ENCODE measurements around the gene NUP210L.
"Not testable (repeated sequence)": the region's sequence is repeated elsewhere in the genome, so short reads cannot be mapped to it uniquely, and the experiment has no call there.

Gene NUP210L

GRCh38 chr1:153995640-153996039, 159.2 kb downstream of the NUP210L start:
- no peak for DNase-seq (ENCODE audit: low read depth in 1 of 2, low spot score in 1 of 2)

- DNase-seq (ENCODE audit: low read depth in 1 of 2, low spot score in 1 of 2) = no peak
Observed at GRCh38 chr1:153995202-153995601, 159.7 kb downstream of the NUP210L start.

GRCh38 chr1:153991806-153992205, 163.1 kb downstream of the NUP210L start:
- no peak for DNase-seq (ENCODE audit: low read depth in 1 of 2, low spot score in 1 of 2)

GRCh38 chr1:153991151-153991630, 163.7 kb downstream of the NUP210L start:
- no peak for DNase-seq (ENCODE audit: low read depth in 1 of 2, low spot score in 1 of 2)

- DNase-seq (ENCODE audit: low read depth in 1 of 2, low spot score in 1 of 2) = peak; percentile 64 to 77
Observed at GRCh38 chr1:153990468-153991150, 164.3 kb downstream of the NUP210L start, which contains the start of gene RPS27. Gene RPS27 (plus strand): TSS chr1:153990762. CDS start chr1:153990797, 35 bp downstream.

GRCh38 chr1:153987621-153988020, 167.3 kb downstream of the NUP210L start:
- DNase-seq (ENCODE audit: low read depth in 1 of 2, low spot score in 1 of 2) = no peak

GRCh38 chr1:153985941-153986761, 168.7 kb downstream of the NUP210L start, which contains the start of gene RAB13:
Gene RAB13 (minus strand): TSS chr1:153986339. CDS start chr1:153986236, 103 bp downstream.
- no peak for DNase-seq (ENCODE audit: low read depth in 1 of 2, low spot score in 1 of 2)

GRCh38 chr1:153985341-153985912, 169.4 kb downstream of the NUP210L start:
- no peak for DNase-seq (ENCODE audit: low read depth in 1 of 2, low spot score in 1 of 2)

- DNase-seq (ENCODE audit: low read depth in 1 of 2, low spot score in 1 of 2) = no peak
Observed at GRCh38 chr1:153984123-153984894, 170.6 kb downstream of the NUP210L start.

GRCh38 chr1:153981735-153982134, 173.1 kb downstream of the NUP210L start:
- not testable (repeated sequence) for DNase-seq (ENCODE audit: low read depth in 1 of 2, low spot score in 1 of 2)

- not testable (repeated sequence) for DNase-seq (ENCODE audit: low read depth in 1 of 2, low spot score in 1 of 2)
Observed at GRCh38 chr1:153979091-153979490, 175.8 kb downstream of the NUP210L start.

- no peak for DNase-seq (ENCODE audit: low read depth in 1 of 2, low spot score in 1 of 2)
Observed at GRCh38 chr1:153978274-153978909, 176.5 kb downstream of the NUP210L start.

GRCh38 chr1:153977250-153978240, 177.3 kb downstream of the NUP210L start, which contains the start of gene JTB:
Gene JTB (minus strand): TSS chr1:153977674. CDS start chr1:153977252, 422 bp downstream.
- DNase-seq (ENCODE audit: low read depth in 1 of 2, low spot score in 1 of 2) = peak; percentile 67 to 74

- no peak for DNase-seq (ENCODE audit: low read depth in 1 of 2, low spot score in 1 of 2)
Observed at GRCh38 chr1:153976819-153977249, 178.0 kb downstream of the NUP210L start.

GRCh38 chr1:153973525-153973924, 181.3 kb downstream of the NUP210L start:
- DNase-seq (ENCODE audit: low read depth in 1 of 2, low spot score in 1 of 2) = no peak

- DNase-seq (ENCODE audit: low read depth in 1 of 2, low spot score in 1 of 2) = no peak
Observed at GRCh38 chr1:153973071-153973470, 181.8 kb downstream of the NUP210L start.

- DNase-seq (ENCODE audit: low read depth in 1 of 2, low spot score in 1 of 2) = no peak
Observed at GRCh38 chr1:153970346-153970745, 184.5 kb downstream of the NUP210L start.

GRCh38 chr1:153968972-153969371, 185.9 kb downstream of the NUP210L start:
- no peak for DNase-seq (ENCODE audit: low read depth in 1 of 2, low spot score in 1 of 2)

- DNase-seq (ENCODE audit: low read depth in 1 of 2, low spot score in 1 of 2) = no peak
Observed at GRCh38 chr1:153968408-153968807, 186.5 kb downstream of the NUP210L start.
